HG03103 (cell line): ENCODE results near the gene ELAC2.
"Not testable (repeated sequence)": the region's sequence is repeated elsewhere in the genome, so short reads cannot be mapped to it uniquely, and the experiment has no call there.

Source experiments
- ATAC-seq: cut with Tn5 transposase; IDR thresholded peaks from one replicate; pipeline ENCODE4 v1.9.1; 2021; ENCODE audit warnings: low read depth; ENCODE audit not compliant: unreplicated experiment

The ELAC2 gene

DNA sequence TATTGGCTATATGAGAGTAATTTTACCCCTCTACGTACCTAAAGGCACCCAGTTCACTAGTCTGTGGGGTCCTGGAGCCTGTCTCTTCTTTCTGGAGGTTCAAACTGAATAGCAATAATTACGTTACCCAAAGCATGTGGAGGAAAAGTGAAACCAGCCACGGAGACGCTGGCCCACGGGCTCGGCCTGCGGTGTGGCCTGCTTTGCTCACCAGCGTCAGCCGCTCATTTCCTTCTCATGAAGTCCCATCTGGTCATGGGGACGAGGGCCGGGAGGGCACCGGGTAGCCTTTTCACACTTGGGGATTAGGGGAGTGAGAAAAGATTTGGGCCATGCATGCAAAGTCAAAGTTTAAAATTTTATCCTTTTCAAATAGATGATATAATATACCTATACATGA is 26.9 kb downstream of the ELAC2 start:
- ATAC-seq = no peak

DNA sequence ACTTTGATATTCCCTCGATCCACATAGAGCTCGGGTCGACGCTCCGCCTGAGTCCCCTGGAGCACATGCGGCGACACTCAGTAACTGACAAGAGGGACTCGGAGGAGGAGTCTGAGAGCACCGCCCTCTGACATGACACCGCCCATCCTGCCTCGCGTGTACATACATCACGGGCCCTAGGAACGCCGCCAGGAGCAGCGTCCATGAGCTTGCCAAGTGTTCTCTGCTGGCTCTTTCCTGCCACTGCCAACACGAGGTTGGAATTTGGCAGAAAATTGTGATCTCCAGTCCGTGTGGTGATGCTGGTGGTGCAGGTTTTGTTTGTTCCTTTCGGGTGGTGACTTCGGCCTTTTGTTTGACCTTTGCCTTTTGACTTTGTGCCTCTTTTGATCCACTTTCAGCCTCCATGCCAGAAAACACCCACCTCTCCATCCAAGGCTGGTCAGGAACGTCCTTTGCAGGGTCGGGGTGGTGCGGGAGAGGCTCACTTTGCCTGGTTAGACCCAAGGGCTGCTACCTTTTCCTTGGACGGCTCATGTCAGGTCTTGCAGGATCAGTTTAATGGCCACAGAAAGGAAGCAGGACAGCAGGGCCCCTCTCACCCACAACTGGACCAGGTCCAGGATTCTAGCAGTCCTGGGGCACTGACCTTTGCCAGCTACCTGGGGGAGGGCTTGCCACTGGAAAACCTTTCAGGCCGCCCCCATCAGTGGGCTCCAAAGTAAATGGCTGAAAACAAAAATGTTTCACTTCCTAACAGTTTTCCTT is 27.6 kb downstream of the ELAC2 start:
- no peak for ATAC-seq

- ATAC-seq = no peak
These were observed 30.7 kb downstream of the ELAC2 start for GRCh38 chr17:12987120-12987519.

GRCh38 chr17:12985431-12986293 is 32.2 kb downstream of the ELAC2 start:
- no peak for ATAC-seq

DNA sequence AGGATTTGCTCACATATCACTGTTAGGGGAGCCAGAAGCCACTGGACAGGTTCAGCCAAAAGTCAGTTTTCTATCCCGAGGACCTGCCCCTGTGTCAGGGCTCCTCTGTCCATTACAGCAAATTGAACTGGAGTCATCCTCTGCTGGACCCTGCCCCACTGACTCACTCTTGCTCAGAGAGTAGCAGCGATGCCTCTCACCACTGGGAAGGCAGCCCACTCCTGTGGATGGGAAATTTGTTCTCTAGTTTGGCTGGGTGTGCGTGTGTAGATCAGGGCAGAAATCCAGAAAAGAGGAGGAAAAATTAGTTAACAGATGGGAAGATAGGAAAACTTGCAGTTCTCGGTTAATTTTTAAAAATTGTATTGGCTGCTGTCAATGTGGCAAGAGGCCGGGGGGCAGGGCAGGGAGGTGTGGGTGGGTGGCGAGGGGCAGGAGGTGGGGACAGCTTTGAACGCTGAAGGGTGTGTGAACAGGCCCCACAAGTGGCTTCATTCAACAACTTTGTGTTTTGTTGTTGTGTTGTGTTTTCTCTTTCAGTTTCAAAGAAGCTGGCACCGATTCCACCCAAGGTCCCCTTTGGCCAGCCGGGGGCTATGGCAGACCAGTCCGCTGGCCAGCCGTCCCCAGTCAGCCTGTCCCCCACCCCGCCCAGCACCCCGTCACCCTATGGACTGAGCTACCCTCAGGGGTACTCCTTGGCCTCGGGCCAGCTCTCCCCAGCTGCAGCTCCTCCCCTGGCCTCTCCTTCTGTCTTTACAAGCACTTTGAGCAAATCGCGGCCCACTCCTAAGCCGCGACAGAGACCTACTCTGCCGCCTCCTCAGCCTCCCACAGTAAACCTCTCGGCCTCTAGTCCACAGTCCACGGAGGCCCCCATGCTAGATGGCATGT is 33.6 kb downstream of the ELAC2 start:
- ATAC-seq = no peak

- no peak for ATAC-seq
These were observed 35.6 kb downstream of the ELAC2 start for GRCh38 chr17:12982224-12982623.

GRCh38 chr17:12979826-12980500 is 37.9 kb downstream of the ELAC2 start:
- no peak for ATAC-seq

DNA sequence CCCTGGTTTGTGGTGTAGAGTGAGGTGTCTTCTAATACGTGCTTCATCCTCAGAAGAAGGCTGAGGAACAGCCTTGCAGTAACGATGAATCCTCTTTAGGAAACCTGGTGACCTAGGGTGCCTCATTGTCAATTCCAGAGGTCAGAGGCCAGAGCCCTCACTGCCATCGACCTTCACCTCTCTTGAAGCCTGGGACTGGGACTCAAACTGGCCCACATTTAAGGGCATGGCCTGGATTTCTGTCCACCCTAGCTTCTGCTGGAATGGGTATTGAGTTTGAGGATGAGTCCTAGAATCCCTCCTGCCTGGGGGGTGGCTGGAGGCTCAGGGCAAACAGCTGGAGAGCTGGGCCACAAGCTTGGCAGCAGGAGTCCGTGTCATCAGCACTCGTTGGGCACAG is 38.6 kb downstream of the ELAC2 start:
- no peak for ATAC-seq

- not testable (repeated sequence) for ATAC-seq
These were observed 39.0 kb downstream of the ELAC2 start for GRCh38 chr17:12978787-12979186.

GRCh38 chr17:12977008-12977751 is 40.6 kb downstream of the ELAC2 start:
- ATAC-seq = no peak

DNA sequence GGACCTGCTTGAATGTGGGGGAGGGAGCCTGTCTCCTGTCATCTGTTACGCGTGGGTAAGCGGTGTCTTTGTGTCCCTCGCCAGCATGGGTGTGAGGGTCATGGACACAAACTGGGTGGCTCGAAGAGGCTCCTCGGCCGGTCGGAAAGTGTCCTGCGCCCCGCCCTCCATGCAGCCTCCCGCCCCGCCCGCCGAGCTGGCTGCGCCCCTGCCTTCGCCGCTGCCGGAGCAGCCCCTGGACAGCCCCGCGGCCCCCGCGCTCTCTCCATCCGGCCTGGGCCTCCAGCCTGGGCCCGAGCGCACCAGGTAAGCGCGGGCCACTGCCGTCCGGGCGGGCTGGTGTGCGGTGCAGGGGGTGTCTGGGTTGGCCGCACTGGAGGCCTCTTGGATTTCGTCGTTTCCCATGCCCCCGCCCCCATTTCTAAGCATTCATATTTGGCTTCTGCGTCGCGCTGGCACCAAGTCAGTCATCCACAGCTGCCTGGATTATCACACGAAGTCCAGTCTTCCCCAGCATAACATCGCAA is 43.8 kb downstream of the ELAC2 start:
- no peak for ATAC-seq

- no peak for ATAC-seq
These were observed 44.3 kb downstream of the ELAC2 start for GRCh38 chr17:12973496-12974004.

- ATAC-seq = no peak
These were observed 49.9 kb downstream of the ELAC2 start for GRCh38 chr17:12967962-12968361.

DNA sequence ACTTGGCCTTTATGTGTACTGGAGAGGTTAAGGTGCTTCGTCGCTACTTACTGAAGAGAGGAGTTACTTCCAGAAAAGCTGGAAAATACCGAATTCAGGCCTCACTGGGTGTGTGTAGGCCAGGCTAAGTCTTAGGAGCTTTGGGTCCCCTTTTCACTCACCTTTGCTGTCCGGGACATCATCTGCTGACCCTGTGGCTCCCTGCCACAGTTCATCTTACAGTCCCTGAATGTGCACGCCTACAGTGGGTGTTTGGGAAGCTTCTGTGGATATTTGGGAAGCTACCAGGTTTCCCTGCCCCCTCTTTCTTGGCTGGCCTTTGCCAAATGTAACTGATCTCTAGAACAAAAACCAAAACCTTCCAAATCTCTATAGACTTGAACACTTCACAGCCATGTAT is 51.4 kb downstream of the ELAC2 start:
- no peak for ATAC-seq

- ATAC-seq = no peak
These were observed 51.8 kb downstream of the ELAC2 start for GRCh38 chr17:12965988-12966387.

DNA sequence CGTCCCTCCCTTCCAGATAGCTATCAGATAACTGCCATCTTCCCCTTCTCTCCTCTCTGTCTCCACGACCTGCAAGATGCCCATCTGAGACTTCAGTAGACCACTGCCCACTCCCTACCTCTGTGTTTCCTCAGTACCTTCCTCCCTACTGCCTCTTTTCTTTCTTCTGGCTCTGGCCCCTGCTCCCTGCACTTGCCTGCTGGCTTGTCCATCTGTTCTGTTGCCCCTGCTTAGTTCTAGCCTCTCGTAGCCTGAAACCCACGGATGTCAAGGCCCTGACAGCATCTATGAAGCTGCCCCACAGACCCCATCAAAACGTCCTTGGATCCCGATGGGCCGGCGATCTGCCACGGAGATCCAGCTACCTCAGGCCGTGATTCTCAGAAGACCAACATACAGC is 53.0 kb downstream of the ELAC2 start:
- no peak for ATAC-seq

DNA sequence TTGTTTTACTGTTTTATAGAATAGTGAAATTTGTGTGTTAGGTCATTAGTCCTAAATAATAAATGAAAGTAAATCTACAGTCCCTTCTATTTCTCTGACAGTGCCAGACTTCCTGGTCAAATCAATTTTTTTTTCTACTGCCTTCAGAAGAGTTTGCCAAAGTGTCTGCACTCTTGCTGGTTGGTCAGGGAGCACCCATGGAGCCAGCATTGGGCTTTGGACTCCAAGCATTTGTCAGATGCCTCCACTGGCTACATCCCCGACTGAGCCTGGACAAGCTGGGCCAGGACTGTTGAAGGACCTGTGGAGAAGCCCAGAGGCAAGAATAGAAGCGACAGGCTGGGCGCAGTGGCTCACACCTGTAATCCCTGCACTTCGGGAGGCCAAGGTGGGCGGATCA is 53.7 kb downstream of the ELAC2 start:
- ATAC-seq = no peak

GRCh38 chr17:12963505-12963904 is 54.3 kb downstream of the ELAC2 start:
- ATAC-seq = no peak

DNA sequence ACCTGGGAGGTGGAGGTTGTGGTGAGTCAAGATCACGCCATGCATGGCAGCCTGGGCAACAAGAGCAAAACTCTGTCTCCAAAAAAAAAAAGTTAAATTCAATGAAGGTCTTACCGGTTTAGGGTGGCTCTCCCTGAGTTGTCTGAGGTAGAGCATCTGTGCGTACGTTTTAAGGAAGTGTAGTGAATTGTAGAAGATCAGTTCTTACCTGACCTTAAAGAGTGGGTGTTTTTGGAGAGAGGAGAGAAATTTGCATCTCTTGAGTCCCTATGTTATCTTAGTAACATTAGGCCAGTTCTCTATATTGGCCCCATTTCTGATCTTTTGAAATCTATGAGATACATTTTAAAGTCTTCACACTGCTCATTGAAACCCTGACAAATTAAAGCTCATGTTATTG is 56.2 kb downstream of the ELAC2 start:
- no peak for ATAC-seq
